HepG2 (cell line): ENCODE data around the gene COG1. TPM values are rescaled to one million over a fixed set of nuclear protein-coding genes. Genes with fewer than 3 reads are reported as not detected.
"Not testable (repeated sequence)": the region's sequence is repeated elsewhere in the genome, so short reads cannot be mapped to it uniquely, and the experiment has no call there.

Experiments
- ATAC-seq: fragments of 200-7000 bp; cut with Tn5 transposase; 3 replicates; pipeline ENCODE4 v1.9.1; 2020; ENCODE audit warnings: mild to moderate bottlenecking, moderate library complexity
- BruUV-seq: library from RNA; stranded (reverse); fragments of 400-500 nt; replicated peaks from 2 replicates; lab custom pipeline; 2021; lab: Mats Ljungman, UMichigan
- CTCF ChIA-PET: fragments of 300-600 bp; formaldehyde crosslinking; extraction: SDS; loops from one replicate; lab custom pipeline; 2021; ENCODE audit warnings: low total read pairs, inconsistent platforms, low intra/inter-chr PET ratio; lab: Yijun Ruan, JAX
- POLR2A ChIA-PET: fragments of 350-600 bp; sonication (Branson Sonifier 250); formaldehyde crosslinking; loops from one replicate; lab custom pipeline; 2020; ENCODE audit warnings: antibody characterized with exemption, inconsistent platforms; lab: Yijun Ruan, JAX
- DNase-seq: peaks from one replicate; pipeline ENCODE4 v3.0.0-alpha.2; 2015; ENCODE audit warnings: low spot score
- FAIRE-seq: peaks from 3 replicates; lab custom pipeline; 2011; peaks lifted over from hg19 to GRCh38; lab: Jason Lieb, UNC
- H2AFZ ChIP-seq: one replicate; pipeline ENCODE4 v1.6.1; 2011; ENCODE audit warnings: low read length, inconsistent platforms
- H3K27ac ChIP-seq: fragments of 300-600 bp; 3 replicates; pipeline ENCODE4 v1.8.0; 2011; ENCODE audit warnings: mixed run types, mild to moderate bottlenecking, mixed read lengths, low read length, inconsistent platforms; ENCODE audit not compliant: insufficient read depth; ENCODE audit errors: extremely low read length
- H3K27me3 ChIP-seq, 2 experiments: fragments of 200-600 bp in 1 of 2; 2 replicates in 1 of 2; 3 replicates in 1 of 2; pipeline versions ENCODE4 v1.6.0 to v1.8.0; 2011; ENCODE audit warnings: low read length in 2 of 2, mild to moderate bottlenecking in 2 of 2, moderate library complexity in 2 of 2, inconsistent platforms in 1 of 2; ENCODE audit not compliant: insufficient read depth in 2 of 2, control insufficient read depth in 1 of 2
- H3K36me3 ChIP-seq, 2 experiments: fragments of 200-600 bp in 1 of 2; replicated peaks in 1 of 2; 2 replicates in 1 of 2; 3 replicates in 1 of 2; pipeline versions ENCODE4 v1.5.1 to v1.8.0; 2011; ENCODE audit warnings: low read length in 2 of 2, inconsistent platforms in 1 of 2; ENCODE audit not compliant: insufficient read depth in 2 of 2, control insufficient read depth in 1 of 2
- H3K4me1 ChIP-seq: 2 replicates; pipeline ENCODE4 v1.5.1; 2012; ENCODE audit warnings: low read length, inconsistent platforms; ENCODE audit not compliant: insufficient read depth
- H3K4me2 ChIP-seq: 2 replicates; pipeline ENCODE4 v1.6.0; 2011; ENCODE audit warnings: low read depth, low read length, inconsistent platforms
- H3K4me3 ChIP-seq, 3 experiments: fragments of 200-600 bp in 1 of 3; sonication (generic), shearing (Covaris generic) in 1 of 3; replicated peaks in 1 of 3; 2 replicates each; pipeline ENCODE4 v1.5.1; 2011 to 2016; ENCODE audit warnings: low read length in 3 of 3, inconsistent platforms in 2 of 3, low read depth in 2 of 3, mild to moderate bottlenecking in 2 of 3, control low read depth in 1 of 3, mixed read lengths in 1 of 3; ENCODE audit not compliant: insufficient read depth in 1 of 3
- H3K79me2 ChIP-seq: one replicate; pipeline ENCODE4 v1.6.1; 2011; ENCODE audit warnings: low read length, inconsistent platforms; ENCODE audit not compliant: insufficient read depth
- H3K9ac ChIP-seq: 2 replicates; pipeline ENCODE4 v1.6.0; 2011; ENCODE audit warnings: mild to moderate bottlenecking, low read depth, low read length, inconsistent platforms; ENCODE audit not compliant: insufficient read depth
- H3K9me3 ChIP-seq: 2 replicates; pipeline ENCODE4 v1.5.1; 2012; ENCODE audit warnings: mild to moderate bottlenecking, low read length
- H4K20me1 ChIP-seq: 2 replicates; pipeline ENCODE4 v1.6.0; 2011; ENCODE audit warnings: inconsistent platforms, mild to moderate bottlenecking, low read length, moderate library complexity; ENCODE audit not compliant: insufficient read depth
- FOXC1 ChIP-seq: sonication (generic); formaldehyde crosslinking; IDR thresholded peaks from 2 replicates; pipeline ENCODE4 v1.8.0; 2022; ENCODE audit warnings: mild to moderate bottlenecking, missing genetic modification reagents, borderline replicate concordance
- IRF9 ChIP-seq: sonication (generic); formaldehyde crosslinking; IDR thresholded peaks from 2 replicates; pipeline ENCODE4 v1.8.0; 2022; ENCODE audit warnings: missing genetic modification reagents, mild to moderate bottlenecking, borderline replicate concordance
- MXD1 ChIP-seq: sonication (generic); formaldehyde crosslinking; IDR thresholded peaks from 2 replicates; pipeline ENCODE4 v1.4.0; 2020; ENCODE audit warnings: mild to moderate bottlenecking, missing genetic modification reagents
- SIN3A ChIP-seq: IDR thresholded peaks from 2 replicates; pipeline ENCODE4 v1.6.1; 2011; ENCODE audit warnings: low read depth, mild to moderate bottlenecking, control low read depth, low read length, borderline replicate concordance
- TERF1 ChIP-seq: sonication (generic); formaldehyde crosslinking; IDR thresholded peaks from 2 replicates; pipeline ENCODE4 v1.8.0; 2022; ENCODE audit warnings: mild to moderate bottlenecking, missing genetic modification reagents, moderate library complexity
- ZNF597 ChIP-seq: sonication (generic); formaldehyde crosslinking; IDR thresholded peaks from 2 replicates; pipeline ENCODE4 v1.5.0; 2020; ENCODE audit warnings: missing genetic modification reagents
- WGBS: methylation state at CpG from one replicate; pipeline ENCODE4 v1.1.6; 2017; ENCODE audit warnings: low lambda C conversion rate; 5-methylcytosine and 5-hydroxymethylcytosine counted together
- in situ Hi-C: cut with HindIII; loops from 2 replicates; pipeline ENCODE4 v1.10.0; 2017; ENCODE audit warnings: low pct_unique_long_range_greater_than_20kb; ENCODE audit not compliant: extremely low pct_ligation_motif_present
- intact Hi-C: fragments of 100-400 bp; cut with micrococcal nuclease; formaldehyde crosslinking; loops from one replicate; pipeline ENCODE4 v1.10.0; 2022; ENCODE audit not compliant: unreplicated experiment
- polyA plus RNA-seq, 8 experiments: library from polyadenylated mRNA; depleted of rRNA in 3 of 8; stranded (reverse) in 7 of 8; unstranded in 1 of 8; fragments of >200 nt; fragmentation: Illumina TruSeq in 4 of 8; extraction: Trizol in 4 of 8; gene quantifications; 2 replicates each; pipeline versions ENCODE4 v1.2.1 to v1.2.3, GENCODE V29; 2011 to 2016; ENCODE audit warnings: low read depth in 4 of 8, missing spikeins in 1 of 8, mixed read lengths in 1 of 8; ENCODE audit not compliant: insufficient read depth in 1 of 8
- total RNA-seq, 5 experiments: library from RNA; depleted of rRNA; stranded (reverse); fragments of >200 nt; fragmentation: Illumina TruSeq; extraction: Trizol; gene quantifications; 2 replicates each; pipeline ENCODE4 v1.2.3, GENCODE V29; 2016; ENCODE audit warnings: low read depth in 1 of 5

Gene COG1
- total and polyA plus RNA-seq, 2 of the 13 experiments (the other 11 are each of a cell fraction or from before 2014, with no cell fraction given): 36.6 to 39.7 TPM

- TF ChIP-seq ZNF597 (CRISPR knock-in tag) (no peak), FOXC1 (CRISPR knock-in tag) (no peak), SIN3A (peak; percentile 33; the same call in 1 of the 2 replicates), IRF9 (CRISPR knock-in tag) (peak; percentile 74; the same call in 1 of the 2 replicates), TERF1 (peak; percentile 80; the same call in 1 of the 2 replicates), MXD1 (peak; percentile 79)
Observed at GRCh38 chr17:73192894-73193701, at the start of gene COG1 (continued).

- CTCF ChIA-PET, H3K27ac ChIP-seq, H3K9me3 ChIP-seq, DNase-seq, intact Hi-C loops, H3K4me1 ChIP-seq, ATAC-seq, H2AFZ ChIP-seq, BruUV-seq, in situ Hi-C loops, H3K9ac ChIP-seq, FAIRE-seq, POLR2A ChIA-PET, H3K4me2 ChIP-seq, H3K36me3 ChIP-seq, H3K4me3 ChIP-seq, H4K20me1 ChIP-seq, H3K79me2 ChIP-seq: not testable (repeated sequence)
- peaks cover 9 to 58% of the 10 kb centered on the region in 2 experiments for H3K27me3 ChIP-seq
- WGBS: 5% methylated on average over 3 of the region's 3 CpGs
Observed at GRCh38 chr17:73144209-73144608, 48.6 kb upstream of the COG1 start.
